ENCODE results near the gene PDIA5.

The PDIA5 gene

DNA sequence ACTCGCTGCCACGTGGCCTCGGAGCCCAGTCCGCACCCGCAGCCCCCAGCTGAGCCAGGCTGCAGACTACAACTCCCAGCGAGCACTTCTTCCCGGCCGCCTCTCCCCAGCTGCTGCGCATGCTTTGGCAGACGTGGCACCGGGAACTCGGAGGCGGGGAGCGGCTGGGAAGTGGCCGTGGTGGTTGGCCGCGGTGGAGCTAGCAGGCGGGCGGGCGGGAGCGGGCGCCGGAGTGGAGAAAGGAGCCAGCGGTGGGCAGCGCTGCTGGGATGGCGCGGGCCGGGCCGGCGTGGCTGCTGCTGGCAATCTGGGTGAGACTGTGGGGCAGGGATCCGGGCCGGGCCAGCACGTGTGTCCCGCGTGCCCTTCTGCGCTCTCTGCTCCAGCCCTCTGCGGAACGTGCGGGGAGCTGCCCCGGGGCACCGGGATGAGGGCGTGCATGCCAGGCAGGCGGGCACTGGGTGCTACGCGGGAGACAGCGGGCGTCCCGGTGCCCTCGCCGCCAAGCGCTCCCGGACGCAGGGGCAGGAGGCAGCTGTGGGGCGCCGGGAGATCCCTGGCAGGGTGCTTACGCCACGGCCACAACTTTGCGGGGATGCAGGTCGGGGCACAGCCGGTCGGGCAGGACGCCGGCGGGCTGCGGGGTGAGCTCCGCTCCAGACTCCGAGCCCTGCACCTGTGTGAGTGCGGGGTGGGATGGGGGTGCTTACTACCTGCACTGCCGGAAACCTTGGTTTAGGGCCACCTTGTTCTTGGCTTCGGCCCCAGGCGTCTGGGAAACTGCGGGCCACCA lies at the start of gene PDIA5:
PDIA5 (plus strand) TSS at position 130 of the 793 bp plus-strand sequence; CDS start at position 270, 140 bp downstream.
- peak; percentile 45 for DNase-seq

GRCh38 chr3:123018683-123019082 lies 48.1 kb upstream of the PDIA5 start:
- no peak for DNase-seq

DNA sequence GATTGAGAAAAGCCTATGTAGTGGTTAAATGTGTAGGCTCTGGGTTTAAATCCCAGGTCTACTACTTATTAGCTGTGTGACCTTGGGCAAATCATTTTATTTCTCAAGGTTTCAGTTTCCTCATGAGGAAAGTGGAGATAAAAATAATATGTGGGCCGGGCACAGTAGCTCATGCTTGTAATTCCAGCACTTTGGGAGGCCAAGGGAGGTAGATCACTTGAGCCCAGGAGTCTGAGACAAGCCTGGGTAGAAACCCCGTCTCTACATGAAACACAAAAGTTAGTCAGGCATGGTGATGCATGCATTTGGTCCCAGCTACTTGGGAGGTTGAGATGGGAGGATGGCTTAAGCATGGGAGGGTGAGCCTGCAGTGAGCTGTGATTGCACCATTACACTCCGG lies 47.7 kb upstream of the PDIA5 start:
- DNase-seq = no peak

- no peak for DNase-seq
Measured at GRCh38 chr3:123019591-123019990, 47.2 kb upstream of the PDIA5 start.

GRCh38 chr3:123020709-123021108 lies 46.1 kb upstream of the PDIA5 start:
- no peak for DNase-seq

- no peak for DNase-seq
Measured at GRCh38 chr3:123021388-123021787, 45.4 kb upstream of the PDIA5 start.

- no peak for DNase-seq
Measured at GRCh38 chr3:123021996-123022510, 44.8 kb upstream of the PDIA5 start.

DNA sequence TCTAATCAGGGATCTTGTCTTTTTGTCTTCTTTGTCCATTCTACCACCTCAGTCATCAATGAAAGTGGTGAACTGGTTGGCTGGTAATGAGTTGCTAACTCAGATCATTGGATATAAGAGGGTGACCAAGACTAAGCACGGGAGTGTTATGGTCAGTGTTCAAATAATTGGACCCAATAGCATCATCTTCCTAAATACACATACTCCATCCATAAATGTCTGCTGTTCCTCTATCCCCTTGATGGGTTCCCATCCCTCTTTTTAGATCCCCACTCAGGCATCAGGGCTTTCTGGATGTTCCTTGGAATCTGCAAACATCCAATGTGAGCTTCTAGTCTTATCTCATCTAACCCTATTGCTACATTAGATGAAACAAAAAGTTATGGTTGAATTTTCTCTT lies 42.8 kb upstream of the PDIA5 start:
- DNase-seq = no peak

DNA sequence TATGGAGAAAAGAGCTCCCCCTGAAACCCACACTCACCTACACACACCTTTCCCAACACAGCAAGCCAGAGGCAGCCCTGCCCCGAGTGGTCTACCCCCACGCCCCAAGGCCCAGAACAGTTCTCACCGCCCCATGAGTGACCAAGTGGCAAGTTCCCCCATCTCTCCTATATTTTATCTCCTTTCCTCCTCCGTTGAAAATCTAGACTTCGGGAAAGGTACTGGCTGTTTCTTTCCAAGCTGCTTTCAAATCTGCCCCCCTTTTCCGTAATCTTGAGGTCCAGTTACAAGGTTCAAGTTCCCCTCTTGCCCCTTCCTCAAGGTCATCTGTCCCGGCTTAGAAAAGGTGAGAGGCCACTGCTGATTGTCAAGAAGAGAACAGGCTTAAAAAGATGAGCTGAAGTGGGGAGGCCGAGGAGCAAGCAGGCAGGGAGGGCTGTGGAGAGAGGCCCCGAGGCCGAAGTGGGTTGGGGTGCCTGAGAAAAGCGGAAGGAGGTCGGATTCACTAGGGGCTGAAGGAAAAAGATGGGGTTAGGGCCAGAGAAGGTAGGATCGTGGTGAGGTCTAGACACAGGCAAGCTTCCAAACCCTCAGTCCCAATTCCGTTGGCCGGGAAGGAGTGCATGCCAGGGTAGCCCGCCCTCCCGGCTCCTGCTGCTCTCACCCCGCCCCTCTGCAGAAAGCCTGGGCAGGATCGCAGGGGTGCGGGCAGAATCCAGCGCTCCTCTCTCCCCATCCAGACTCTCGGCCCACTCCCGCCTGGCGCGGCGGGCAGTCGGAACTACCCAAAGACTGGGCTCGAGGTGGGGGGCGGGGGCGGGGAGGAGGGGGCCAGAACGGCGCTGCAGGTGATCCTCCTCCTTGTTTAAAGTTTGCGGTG lies 40.9 kb upstream of the PDIA5 start:
- no peak for DNase-seq

DNA sequence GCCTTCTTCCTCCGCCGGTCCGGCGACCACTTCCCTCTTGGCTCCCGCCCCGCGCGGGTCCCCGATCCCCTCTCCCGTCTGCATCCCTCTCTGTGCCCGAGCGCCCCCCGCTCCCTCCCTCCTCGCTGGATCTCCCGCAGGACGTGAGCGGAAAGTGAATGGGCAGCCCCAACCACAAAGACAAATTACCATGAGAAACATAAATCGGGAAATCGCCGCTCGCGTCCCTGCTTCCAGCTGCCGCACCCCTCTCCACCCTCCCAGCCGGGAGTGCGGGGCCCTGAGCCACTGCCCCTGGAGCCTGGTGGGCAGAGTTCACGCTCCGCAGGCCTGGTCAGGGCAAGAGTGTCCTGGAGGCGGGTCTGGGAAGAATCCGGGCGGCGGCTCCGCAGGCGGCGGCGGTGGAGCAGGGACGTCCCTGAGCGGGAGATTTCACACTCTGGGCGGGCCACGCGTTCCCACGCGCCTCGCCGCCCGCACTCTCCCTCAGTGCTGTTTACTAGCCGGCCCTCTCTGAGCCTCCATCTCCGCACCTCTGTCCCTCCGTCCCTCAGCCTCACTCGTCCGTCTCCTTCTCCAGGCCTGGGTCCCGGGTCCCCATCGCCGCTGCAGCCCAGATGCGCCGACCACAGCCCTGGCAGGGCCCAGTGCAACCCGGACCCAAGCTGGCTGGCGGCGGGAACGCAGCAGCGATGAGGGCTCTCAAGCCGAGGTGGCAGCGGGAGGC lies 40.1 kb upstream of the PDIA5 start:
- DNase-seq = peak; percentile 31

GRCh38 chr3:123027292-123028232 lies 39.3 kb upstream of the PDIA5 start, which contains the start of gene SEMA5B:
SEMA5B (minus strand) TSS chr3:123027763; CDS start chr3:122961263, 66,500 bp downstream.
- DNase-seq = peak; percentile 37

- DNase-seq = no peak
Measured at GRCh38 chr3:123028233-123028828, 38.5 kb upstream of the PDIA5 start.

DNA sequence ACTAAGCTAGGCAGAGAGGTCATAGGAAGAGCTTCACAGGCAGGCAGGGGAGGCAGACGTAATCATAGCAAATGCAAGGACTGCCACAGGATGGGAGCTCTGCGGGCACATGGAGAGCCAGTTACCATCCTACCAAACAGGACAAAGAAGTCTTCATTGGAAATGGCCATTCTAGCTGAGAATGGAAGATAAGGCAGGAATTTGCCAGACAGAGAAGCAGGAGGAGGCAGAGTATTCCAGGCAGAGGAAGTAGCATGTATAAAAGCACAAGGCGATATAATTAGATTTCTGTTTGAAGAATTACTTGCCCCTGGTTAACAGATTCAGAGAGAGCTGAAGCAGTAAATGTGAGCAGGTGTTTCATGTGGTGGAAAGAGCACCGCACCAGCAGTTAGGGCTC lies 35.8 kb upstream of the PDIA5 start:
- DNase-seq = no peak

GRCh38 chr3:123032057-123032456 lies 34.8 kb upstream of the PDIA5 start:
- no peak for DNase-seq

DNA sequence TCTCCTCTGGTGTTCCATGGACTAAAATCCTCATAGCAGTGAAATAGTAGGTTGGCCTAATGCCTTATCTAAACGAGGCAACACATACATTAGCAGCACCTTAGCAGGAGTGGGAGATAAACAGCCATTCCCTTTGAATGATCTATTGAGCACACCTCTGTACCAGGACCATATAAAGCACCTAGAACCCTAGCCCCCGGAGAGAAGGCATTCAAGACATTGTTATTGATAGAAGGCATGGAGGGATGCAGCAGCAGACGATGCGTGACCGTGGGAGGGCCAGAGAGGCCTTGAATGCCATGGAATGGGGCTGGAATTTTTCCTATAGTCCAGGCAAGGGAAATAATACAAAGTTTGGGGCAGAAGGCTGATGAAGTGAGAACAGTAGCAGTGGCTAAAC lies 32.7 kb upstream of the PDIA5 start:
- no peak for DNase-seq

DNA sequence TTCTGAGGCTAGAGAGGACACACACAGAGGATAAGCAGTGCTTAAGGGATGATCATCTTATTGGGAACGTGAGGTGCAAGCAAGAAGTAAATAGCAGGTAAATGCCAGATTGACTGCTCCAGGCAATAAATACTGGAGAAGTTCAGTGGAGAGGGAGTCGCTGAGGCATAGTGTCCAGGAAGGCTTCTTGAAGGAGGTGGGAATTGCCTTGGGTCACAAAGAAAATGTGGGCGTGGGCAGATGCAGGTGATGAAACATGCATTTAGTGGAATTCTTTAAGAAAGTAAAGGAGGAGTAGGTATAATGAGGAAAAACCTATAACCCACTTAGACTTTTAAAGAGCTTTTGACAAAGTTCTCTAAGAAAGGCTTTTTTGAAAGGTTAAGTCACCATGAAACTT lies 31.8 kb upstream of the PDIA5 start:
- no peak for DNase-seq

GRCh38 chr3:123036352-123037014 lies 30.3 kb upstream of the PDIA5 start:
- no peak for DNase-seq

DNA sequence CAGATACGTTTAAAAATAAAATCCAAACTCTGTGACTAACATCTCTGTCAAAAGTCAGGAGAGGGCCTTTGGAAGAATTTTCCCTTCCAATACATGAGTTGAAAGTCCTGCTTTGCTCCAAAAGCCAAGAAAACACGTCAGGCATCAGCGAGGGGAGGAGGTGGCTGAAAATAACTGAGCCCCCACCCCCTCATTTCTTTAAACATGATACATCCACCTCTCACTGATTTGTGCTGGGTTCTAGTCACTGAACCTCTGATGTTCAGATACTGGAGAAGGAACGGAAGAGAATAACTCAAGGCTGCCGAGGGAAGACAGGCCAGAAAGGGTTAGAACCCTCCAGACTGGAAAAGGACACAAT lies 29.8 kb upstream of the PDIA5 start:
- no peak for DNase-seq

GRCh38 chr3:123038751-123039150 lies 28.1 kb upstream of the PDIA5 start:
- DNase-seq = no peak

DNA sequence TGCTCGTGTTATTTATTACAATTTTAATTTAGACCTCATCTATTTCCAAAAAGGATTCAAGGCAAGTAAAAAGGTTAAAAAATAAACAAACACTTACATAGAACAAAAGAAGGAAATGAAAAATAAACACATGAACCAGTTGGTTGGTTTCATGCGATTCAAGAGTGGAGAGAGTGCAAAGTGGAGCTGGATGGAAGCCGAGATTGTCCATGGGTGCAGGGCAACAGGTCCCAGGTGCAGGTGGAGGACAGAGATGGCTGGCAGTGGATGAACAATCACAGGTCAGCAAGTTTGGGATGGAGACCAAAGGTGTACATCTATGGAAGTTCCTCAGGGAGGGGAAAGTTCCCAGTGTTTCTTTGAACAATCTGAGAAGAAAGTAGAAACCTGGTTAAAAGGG lies 27.6 kb upstream of the PDIA5 start:
- no peak for DNase-seq

DNA sequence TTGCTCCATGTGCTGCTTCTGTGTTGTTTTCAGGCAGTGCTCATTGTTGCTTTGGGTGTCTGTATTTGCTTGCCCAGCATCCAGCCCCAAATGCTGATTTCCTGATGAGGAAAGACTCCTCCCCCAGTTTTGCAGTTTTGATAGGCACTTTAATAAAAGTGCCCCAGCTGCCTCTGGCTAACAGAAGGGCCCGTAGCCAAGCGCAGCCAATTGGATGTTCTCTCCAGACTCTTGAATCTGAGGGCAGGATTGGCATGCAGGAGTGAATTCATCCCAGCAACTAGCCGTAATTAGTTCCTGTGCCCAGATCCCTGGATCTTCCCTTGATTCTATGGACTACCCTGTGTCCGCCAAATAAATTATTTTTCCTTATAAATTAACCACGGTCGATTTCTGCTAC lies 24.4 kb upstream of the PDIA5 start:
- no peak for DNase-seq

Data from activated CD4-positive, CD25-positive, alpha-beta regulatory T cell treated with anti-CD3 and anti-CD28 coated beads, Interleukin-2, amount 50 U/mL, for 72 hours (primary cell).